Uterus (tissue), 4 donors: Measurements from ENCODE around the gene GPR162. TPM values are rescaled to one million over a fixed set of nuclear protein-coding genes. Genes with fewer than 3 reads are reported as not detected.
A peak's percentile ranks its signal among the peaks of the same experiment; 100 is the strongest.

Source experiments
- DNase-seq, 2 donors: peaks; one replicate each; pipeline ENCODE4 v3.0.0-alpha.2; 2019 to 2020
- H3K27ac ChIP-seq, 2 donors: fragments of 200-600 bp; sonication (generic); 1 replicate in 1 of 2; 2 replicates in 1 of 2; pipeline ENCODE4 v1.5.1; 2016 to 2018
- H3K27me3 ChIP-seq, 2 donors: fragments of 200-600 bp; sonication (generic); one replicate each; pipeline ENCODE4 v1.5.1; 2018 to 2019; ENCODE audit warnings: control low read depth in 1 of 2
- H3K36me3 ChIP-seq, 2 donors: fragments of 200-600 bp; sonication (generic); one replicate each; pipeline ENCODE4 v1.5.1; 2019; ENCODE audit warnings: control low read depth in 1 of 2
- H3K4me1 ChIP-seq, 2 donors: fragments of 200-600 bp; sonication (generic); one replicate each; pipeline ENCODE4 v1.5.1; 2018 to 2019; ENCODE audit warnings: control low read depth in 1 of 2
- H3K4me3 ChIP-seq, 2 donors: fragments of 200-600 bp; sonication (generic); 1 replicate in 1 of 2; 2 replicates in 1 of 2; pipeline ENCODE4 v1.5.1; 2018 to 2019; ENCODE audit warnings: mild to moderate bottlenecking in 1 of 2
- H3K9me3 ChIP-seq, 2 donors: fragments of 200-600 bp; sonication (generic); one replicate each; pipeline ENCODE4 v1.5.1; 2019; ENCODE audit warnings: control low read depth in 1 of 2
- CTCF ChIP-seq, 4 experiments: fragments of 200-600 bp in 2 of 4; fragments of 450-650 bp in 2 of 4; sonication (generic) in 2 of 4; IDR thresholded peaks; one replicate each; pipeline ENCODE4 v1.5.1; 2016 to 2019; ENCODE audit warnings: antibody characterized with exemption in 4 of 4, mild to moderate bottlenecking in 2 of 4, moderate library complexity in 1 of 4
- POLR2A ChIP-seq, 2 donors: fragments of 450-650 bp; IDR thresholded peaks; one replicate each; pipeline ENCODE4 v1.6.1; 2016; ENCODE audit warnings: antibody characterized with exemption in 2 of 2, mild to moderate bottlenecking in 1 of 2, moderate library complexity in 1 of 2
- intact Hi-C: fragments of 100-400 bp; cut with DNase I; formaldehyde crosslinking; loops from one replicate; pipeline ENCODE4 v1.15.1; 2023; ENCODE audit warnings: low total_unique reads
- total RNA-seq, 4 donors: library from RNA; depleted of rRNA in 3 of 4; stranded (reverse); fragments of >200 nt in 3 of 4; gene quantifications; one replicate each; pipeline versions ENCODE4 v1.1.0 to v1.2.4, GENCODE V29; 2014 to 2023
- donor health status: DM: yes; HTN: yes; CAD: no.

The GPR162 gene
- total RNA-seq, 4 donors from 2014 or later: 0.29 to 23.1 (median 3.4) TPM

- no peaks in the 10 kb centered on the region for H3K9me3 ChIP-seq
- H3K4me3 ChIP-seq: peak overlapping the region; percentile 33 to 38
- intact Hi-C loops: no loop called here
- peak overlapping the region; percentile 83 to 84 for H3K27ac ChIP-seq
- H3K27me3 ChIP-seq: no peaks in the 10 kb centered on the region
- TF ChIP-seq POLR2A (IDR thresholded peaks at IDR 0.05): peak in 1 of 2 donors; percentile 37
- peak; percentile 93 to 99 (median 97) for TF ChIP-seq CTCF (IDR thresholded peaks at IDR 0.05)
- peak; percentile 96 to 97 for DNase-seq
- no peaks in the 10 kb centered on the region for H3K4me1 ChIP-seq
- H3K36me3 ChIP-seq: no peaks in the 10 kb centered on the region
These were observed 42.8 kb upstream of the GPR162 start for GRCh38 chr12:6778574-6779550.

- Histone ChIP-seq H3K9me3 (no peaks in the 10 kb centered on the region), H3K4me1 (no peaks in the 10 kb centered on the region), H3K4me3 (no peak overlapping the region), H3K36me3 (no peaks in the 10 kb centered on the region), H3K27me3 (no peaks in the 10 kb centered on the region), H3K27ac (no peak overlapping the region)
- no peak for DNase-seq
- intact Hi-C loops: no loop called here
- no peak for TF ChIP-seq POLR2A (IDR thresholded peaks at IDR 0.05)
These were observed 41.8 kb upstream of the GPR162 start for GRCh38 chr12:6779708-6780432.

- H3K4me1 ChIP-seq: no peaks in the 10 kb centered on the region
- no peak overlapping the region for H3K4me3 ChIP-seq
- H3K27ac ChIP-seq: no peak overlapping the region
- no peaks in the 10 kb centered on the region for H3K36me3 ChIP-seq
- H3K9me3 ChIP-seq: no peaks in the 10 kb centered on the region
- TF ChIP-seq CTCF (IDR thresholded peaks at IDR 0.05) (no peak), POLR2A (IDR thresholded peaks at IDR 0.05) (no peak)
- intact Hi-C loops: no loop called here
- no peak for DNase-seq
- no peaks in the 10 kb centered on the region for H3K27me3 ChIP-seq
These were observed 41.0 kb upstream of the GPR162 start for GRCh38 chr12:6780573-6780972.

- intact Hi-C loops: no loop called here
- no peaks in the 10 kb centered on the region for H3K27me3 ChIP-seq
- H3K9me3 ChIP-seq: no peaks in the 10 kb centered on the region
- H3K4me3 ChIP-seq: no peak overlapping the region
- H3K36me3 ChIP-seq: no peaks in the 10 kb centered on the region
- no peaks in the 10 kb centered on the region for H3K4me1 ChIP-seq
- TF ChIP-seq CTCF (IDR thresholded peaks at IDR 0.05): no peak
- no peak for TF ChIP-seq POLR2A (IDR thresholded peaks at IDR 0.05)
- DNase-seq: no peak
- no peak overlapping the region for H3K27ac ChIP-seq
These were observed 39.5 kb upstream of the GPR162 start for GRCh38 chr12:6782119-6782518.

GRCh38 chr12:6782850-6783566, 38.6 kb upstream of the GPR162 start:
- intact Hi-C loops: no loop called here
- Histone ChIP-seq H3K27me3 (no peaks in the 10 kb centered on the region), H3K27ac (no peak overlapping the region), H3K4me1 (no peaks in the 10 kb centered on the region), H3K9me3 (no peaks in the 10 kb centered on the region), H3K36me3 (no peaks in the 10 kb centered on the region), H3K4me3 (no peak overlapping the region)
- no peak for DNase-seq
- TF ChIP-seq POLR2A (IDR thresholded peaks at IDR 0.05) (no peak), CTCF (IDR thresholded peaks at IDR 0.05) (no peak)
